Measurements from ENCODE around the gene CD300A. TPM values are rescaled to one million over a fixed set of nuclear protein-coding genes. Genes with fewer than 3 reads are reported as not detected.
"Not testable (repeated sequence)": the region's sequence is repeated elsewhere in the genome, so short reads cannot be mapped to it uniquely, and the experiment has no call there.

The CD300A gene
- total and polyA plus RNA-seq, 3 donors from 2014 or later = 2.0 to 3.7 (median 2.4) TPM

DNA sequence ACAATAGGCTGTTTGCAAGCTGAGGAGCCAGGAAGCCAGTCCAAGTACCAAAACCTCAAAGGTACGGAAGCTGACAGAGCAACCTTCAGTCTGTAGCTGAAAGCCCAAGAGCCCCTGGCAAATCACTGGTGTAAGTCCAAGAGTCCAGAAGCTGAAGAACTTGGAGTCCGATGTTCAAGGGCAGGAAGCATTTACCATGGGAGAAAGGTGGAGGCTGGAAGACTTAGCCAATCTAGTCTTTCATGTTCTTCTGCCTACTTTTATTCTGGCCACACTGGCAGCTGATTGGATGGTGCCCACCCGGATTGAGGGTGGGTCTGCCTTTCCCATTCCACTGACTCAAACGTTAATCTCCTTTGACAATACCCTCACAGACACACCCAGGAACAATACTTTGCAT is 49.5 kb downstream of the CD300A start:
- no peak for TF ChIP-seq POLR2A (IDR thresholded peaks at IDR 0.05)
- no peaks in the 10 kb centered on the region for H3K4me1 ChIP-seq
- no peaks in the 10 kb centered on the region for H3K36me3 ChIP-seq (ENCODE audit: low read depth, missing control alignments)
- H3K27me3 ChIP-seq = no peaks in the 10 kb centered on the region
- intact Hi-C loops (cut with DNase I; ENCODE audit: low total_unique reads) = no loop called here
- no peak for DNase-seq
- H3K4me3 ChIP-seq = no peak overlapping the region
- WGBS, 2 donors = 75 to 88% methylated on average over 4 of the region's 4 CpGs
- H3K27ac ChIP-seq = no peak overlapping the region
- no peaks in the 10 kb centered on the region for H3K9me3 ChIP-seq

DNA sequence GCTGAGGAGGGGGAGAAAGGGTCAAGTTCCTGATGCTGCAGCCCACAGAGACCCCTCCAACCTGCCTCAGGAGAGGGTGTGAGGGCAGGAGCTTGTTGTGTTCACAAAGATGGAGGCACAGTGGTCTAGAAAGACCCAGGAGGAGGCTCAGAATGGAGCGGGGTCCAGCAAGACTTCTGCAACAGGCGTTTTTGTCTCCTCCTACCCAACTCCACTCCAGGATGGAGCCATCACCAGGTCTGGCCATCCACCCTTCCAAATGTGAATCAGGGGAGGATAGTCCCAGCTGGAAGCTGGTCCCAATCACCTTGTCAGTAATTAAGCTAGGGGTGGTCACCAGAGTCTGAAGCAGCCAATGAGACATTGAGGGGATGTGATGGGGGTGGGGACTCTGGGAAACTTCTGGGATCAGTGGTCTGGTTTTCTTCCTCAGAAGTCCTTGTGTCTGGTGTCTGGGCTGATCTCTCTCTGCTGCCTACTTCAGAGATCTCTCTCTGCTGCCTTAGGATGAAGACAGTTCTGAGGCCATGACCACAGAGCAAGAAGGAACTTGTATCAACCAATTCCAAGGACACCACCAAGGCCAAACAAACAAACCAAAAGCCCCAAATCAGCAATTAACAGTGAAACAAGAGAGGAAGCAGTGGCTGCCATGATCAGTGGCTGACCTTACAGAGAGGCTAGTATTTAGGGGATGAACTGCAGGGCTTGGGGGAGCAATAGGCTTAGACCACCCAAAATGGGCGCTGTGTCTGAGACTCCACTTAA is 50.3 kb downstream of the CD300A start:
- H3K27ac ChIP-seq = no peak overlapping the region
- 80 to 86% methylated on average over 3 of the region's 3 CpGs for WGBS, 2 donors
- no peaks in the 10 kb centered on the region for H3K9me3 ChIP-seq
- H3K27me3 ChIP-seq = no peaks in the 10 kb centered on the region
- no peak for DNase-seq
- no peak for TF ChIP-seq POLR2A (IDR thresholded peaks at IDR 0.05)
- no peaks in the 10 kb centered on the region for H3K36me3 ChIP-seq (ENCODE audit: low read depth, missing control alignments)
- H3K4me1 ChIP-seq = no peaks in the 10 kb centered on the region
- H3K4me3 ChIP-seq = no peak overlapping the region
- intact Hi-C loops (cut with DNase I; ENCODE audit: low total_unique reads) = no loop called here

DNA sequence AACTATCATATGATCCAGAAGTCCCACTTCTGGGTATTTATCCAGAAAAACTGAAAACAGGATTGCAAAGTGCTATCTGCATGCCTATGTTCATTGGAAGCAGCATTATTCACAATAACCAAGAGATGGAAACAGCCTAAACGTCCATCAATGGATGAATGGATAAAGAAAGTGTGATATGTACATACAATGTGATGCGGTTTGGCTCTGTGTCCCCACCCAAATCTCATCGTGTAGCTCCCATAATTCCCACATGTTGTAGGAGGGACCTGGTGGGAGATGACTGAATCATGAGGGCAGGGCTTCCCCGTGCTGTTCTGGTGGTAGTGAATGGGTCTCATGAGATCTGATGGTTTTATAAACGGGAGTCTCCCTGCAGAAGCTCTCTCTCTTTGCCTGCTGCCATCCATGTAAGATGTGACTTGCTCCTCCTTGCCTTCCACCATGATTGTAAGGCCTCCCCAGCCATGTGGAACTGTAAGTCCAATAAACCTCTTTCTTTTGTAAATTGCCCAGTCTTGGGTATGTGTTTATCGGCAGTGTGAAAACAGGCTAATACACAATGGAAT is 52.1 kb downstream of the CD300A start:
- H3K4me1 ChIP-seq; intact Hi-C loops (cut with DNase I; ENCODE audit: low total_unique reads); H3K27me3 ChIP-seq; H3K4me3 ChIP-seq; H3K27ac ChIP-seq; DNase-seq; H3K36me3 ChIP-seq (ENCODE audit: low read depth, missing control alignments); H3K9me3 ChIP-seq: not testable (repeated sequence)
- WGBS, 2 donors = 76 to 83% methylated on average over 6 of the region's 6 CpGs

DNA sequence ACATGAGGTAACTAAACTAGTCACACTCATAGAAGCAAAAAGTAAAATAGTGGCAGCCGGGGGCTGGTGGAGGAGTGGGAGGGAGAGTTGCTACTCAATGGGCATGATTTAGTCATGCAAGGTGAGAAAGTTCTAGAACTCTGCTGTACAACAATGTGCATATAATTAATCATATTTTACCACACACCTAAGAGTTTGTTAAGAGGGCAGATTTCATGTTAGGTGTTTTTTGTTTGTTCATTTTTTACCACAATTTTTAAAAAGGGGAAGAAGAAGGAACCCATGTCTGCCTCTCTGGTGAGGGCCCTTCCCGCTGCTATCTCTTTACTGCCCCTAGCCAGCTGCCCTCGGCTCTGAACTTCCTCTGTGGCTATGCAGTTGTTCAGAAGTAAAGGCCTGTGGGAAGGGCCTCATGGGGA is 53.6 kb downstream of the CD300A start:
- no peaks in the 10 kb centered on the region for H3K9me3 ChIP-seq
- no peaks in the 10 kb centered on the region for H3K4me1 ChIP-seq
- intact Hi-C loops (cut with DNase I; ENCODE audit: low total_unique reads) = no loop called here
- H3K36me3 ChIP-seq (ENCODE audit: low read depth, missing control alignments) = no peaks in the 10 kb centered on the region
- H3K4me3 ChIP-seq = no peak overlapping the region
- TF ChIP-seq, protein P1, sequence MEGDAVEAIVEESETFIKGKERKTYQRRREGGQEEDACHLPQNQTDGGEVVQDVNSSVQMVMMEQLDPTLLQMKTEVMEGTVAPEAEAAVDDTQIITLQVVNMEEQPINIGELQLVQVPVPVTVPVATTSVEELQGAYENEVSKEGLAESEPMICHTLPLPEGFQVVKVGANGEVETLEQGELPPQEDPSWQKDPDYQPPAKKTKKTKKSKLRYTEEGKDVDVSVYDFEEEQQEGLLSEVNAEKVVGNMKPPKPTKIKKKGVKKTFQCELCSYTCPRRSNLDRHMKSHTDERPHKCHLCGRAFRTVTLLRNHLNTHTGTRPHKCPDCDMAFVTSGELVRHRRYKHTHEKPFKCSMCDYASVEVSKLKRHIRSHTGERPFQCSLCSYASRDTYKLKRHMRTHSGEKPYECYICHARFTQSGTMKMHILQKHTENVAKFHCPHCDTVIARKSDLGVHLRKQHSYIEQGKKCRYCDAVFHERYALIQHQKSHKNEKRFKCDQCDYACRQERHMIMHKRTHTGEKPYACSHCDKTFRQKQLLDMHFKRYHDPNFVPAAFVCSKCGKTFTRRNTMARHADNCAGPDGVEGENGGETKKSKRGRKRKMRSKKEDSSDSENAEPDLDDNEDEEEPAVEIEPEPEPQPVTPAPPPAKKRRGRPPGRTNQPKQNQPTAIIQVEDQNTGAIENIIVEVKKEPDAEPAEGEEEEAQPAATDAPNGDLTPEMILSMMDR (IDR thresholded peaks at IDR 0.05) = no peak
- TF ChIP-seq POLR2A (IDR thresholded peaks at IDR 0.05) = no peak
- no peaks in the 10 kb centered on the region for H3K27me3 ChIP-seq
- H3K27ac ChIP-seq = no peak overlapping the region
- 78 to 80% methylated on average over 3 of the region's 3 CpGs for WGBS, 2 donors
- DNase-seq = no peak

DNA sequence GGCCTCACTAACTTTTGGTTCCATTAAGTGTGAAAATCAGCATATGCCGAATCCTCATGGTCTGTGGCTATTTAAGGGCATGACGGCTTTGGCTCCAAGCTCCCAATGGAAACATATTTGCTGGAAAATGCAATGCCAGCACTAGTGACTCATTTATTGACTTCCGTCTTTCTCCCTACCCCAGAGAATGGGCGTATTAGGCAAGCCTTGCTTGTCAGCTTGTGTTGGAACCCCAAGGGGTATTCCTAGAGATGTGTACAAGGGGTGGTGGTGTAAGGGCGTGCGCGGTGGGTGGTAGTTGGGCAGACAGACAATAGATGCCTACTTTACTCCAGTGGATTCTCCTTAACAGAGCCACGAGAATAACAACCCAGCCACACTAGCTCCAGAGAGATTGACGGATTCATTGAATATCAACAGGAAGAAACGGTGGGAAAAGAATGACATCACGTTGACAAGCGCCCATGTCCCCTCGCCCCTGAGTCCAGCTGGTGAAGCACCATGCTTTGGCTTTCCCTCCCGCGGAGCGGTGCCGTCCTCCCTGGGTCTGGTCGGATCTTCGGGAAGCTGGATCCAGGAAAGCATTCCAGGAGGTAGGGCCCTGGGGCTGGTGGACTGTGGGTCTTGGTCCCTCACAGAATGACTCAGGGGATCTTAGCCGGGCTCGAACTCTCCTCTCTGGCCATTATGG is 54.5 kb downstream of the CD300A start:
- no peak overlapping the region for H3K27ac ChIP-seq
- 85 to 90% methylated on average over 21 of the region's 21 CpGs for WGBS, 2 donors
- no peak for DNase-seq
- H3K27me3 ChIP-seq = no peaks in the 10 kb centered on the region
- no peaks in the 10 kb centered on the region for H3K36me3 ChIP-seq (ENCODE audit: low read depth, missing control alignments)
- intact Hi-C loops (cut with DNase I; ENCODE audit: low total_unique reads) = no loop called here
- TF ChIP-seq POLR2A (IDR thresholded peaks at IDR 0.05) = no peak
- TF ChIP-seq, protein P1 (IDR thresholded peaks at IDR 0.05) = no peak
- H3K4me1 ChIP-seq = no peaks in the 10 kb centered on the region
- H3K4me3 ChIP-seq = no peak overlapping the region
- H3K9me3 ChIP-seq = no peaks in the 10 kb centered on the region

DNA sequence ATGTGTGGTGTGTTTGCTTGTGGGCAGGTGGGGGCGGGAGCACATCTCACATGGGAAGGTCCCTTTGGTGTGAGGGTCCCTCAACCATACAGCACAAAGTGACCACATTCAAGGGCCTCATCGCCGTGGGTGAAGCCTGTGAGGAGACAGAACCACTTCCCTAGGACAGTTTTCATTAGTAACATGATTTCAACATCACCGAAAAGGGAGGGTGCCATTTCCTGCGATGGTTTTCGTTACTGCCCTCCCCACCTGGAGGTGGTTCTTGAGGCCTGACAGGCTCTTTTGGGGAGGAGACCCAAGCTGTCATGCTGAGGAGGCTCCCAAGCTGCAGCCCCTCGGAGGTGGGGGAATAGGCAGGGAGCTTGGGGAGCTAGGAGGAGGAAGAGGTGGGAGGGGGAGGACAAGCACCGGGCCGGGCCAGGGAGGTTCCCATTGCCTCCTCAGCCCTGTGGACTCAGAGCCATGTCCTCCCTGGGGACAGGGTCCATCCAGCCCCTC is 55.3 kb downstream of the CD300A start:
- WGBS, 2 donors = 82 to 86% methylated on average over 8 to 9 of the region's 9 CpGs
- no peak overlapping the region for H3K27ac ChIP-seq
- TF ChIP-seq, protein P1 (IDR thresholded peaks at IDR 0.05) = no peak
- no peak for TF ChIP-seq POLR2A (IDR thresholded peaks at IDR 0.05)
- no peaks in the 10 kb centered on the region for H3K36me3 ChIP-seq (ENCODE audit: low read depth, missing control alignments)
- H3K4me3 ChIP-seq = no peak overlapping the region
- intact Hi-C loops (cut with DNase I; ENCODE audit: low total_unique reads) = no loop called here
- H3K4me1 ChIP-seq = no peaks in the 10 kb centered on the region
- H3K9me3 ChIP-seq = no peaks in the 10 kb centered on the region
- H3K27me3 ChIP-seq = no peaks in the 10 kb centered on the region
- DNase-seq = no peak
